ENCODE results near the gene NPY5R.

NPY5R gene

DNA sequence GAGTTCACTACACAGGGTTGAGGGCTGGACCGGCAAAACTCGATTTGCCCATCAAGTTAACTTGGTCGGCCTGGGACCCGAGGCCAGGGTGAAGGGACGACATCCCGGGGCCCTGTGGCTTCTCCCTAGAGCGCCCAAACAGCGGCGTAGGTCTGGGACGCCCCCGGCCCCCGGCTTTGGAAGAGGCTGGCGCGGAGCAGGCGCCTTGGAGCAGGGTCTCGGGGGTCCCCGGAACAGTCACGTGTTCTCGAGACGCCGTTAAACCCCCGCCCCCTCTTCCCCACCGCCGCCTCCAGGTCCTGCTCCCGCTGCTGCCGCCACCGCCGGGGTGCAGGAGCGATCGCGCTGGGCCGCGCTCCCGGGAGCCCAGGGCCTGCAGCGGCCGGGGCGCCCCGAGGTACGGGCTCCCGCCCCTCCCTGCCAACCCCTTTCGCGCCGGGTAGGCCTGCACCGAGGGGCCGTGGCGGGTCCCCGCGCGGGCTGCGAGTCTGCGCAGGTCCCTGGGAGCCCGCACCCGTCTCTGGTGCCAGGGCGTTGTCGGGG, at the start of gene NPY5R:
NPY5R (plus strand) TSS at position 289 of the 543 bp plus-strand sequence. CDS start 6,382 bp downstream, outside the sequence.
- no peak for DNase-seq (ENCODE audit: low read depth in 4 of 4, low spot score in 1 of 4)

DNA sequence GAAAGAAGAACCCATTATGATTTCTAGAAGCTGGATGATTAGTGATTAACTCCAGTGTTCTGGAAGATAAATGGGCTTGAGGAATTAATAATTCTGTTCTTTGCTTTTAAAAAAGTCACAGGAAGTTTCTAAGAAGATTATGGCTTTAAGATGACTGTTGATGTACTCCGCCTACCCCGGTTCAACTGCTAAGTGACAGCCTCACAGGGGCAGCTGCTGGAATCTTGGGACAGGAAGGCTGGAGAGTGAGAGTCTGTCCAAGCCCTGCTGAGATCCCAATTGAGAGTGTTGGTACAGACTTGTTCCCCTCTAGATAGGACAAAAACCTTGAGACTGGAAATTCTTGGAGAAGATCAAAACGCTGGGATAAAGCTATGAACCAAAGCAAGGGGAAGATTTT, 48.6 kb upstream of the NPY5R start:
- no peak for DNase-seq (ENCODE audit: low read depth in 4 of 4, low spot score in 1 of 4)

DNA sequence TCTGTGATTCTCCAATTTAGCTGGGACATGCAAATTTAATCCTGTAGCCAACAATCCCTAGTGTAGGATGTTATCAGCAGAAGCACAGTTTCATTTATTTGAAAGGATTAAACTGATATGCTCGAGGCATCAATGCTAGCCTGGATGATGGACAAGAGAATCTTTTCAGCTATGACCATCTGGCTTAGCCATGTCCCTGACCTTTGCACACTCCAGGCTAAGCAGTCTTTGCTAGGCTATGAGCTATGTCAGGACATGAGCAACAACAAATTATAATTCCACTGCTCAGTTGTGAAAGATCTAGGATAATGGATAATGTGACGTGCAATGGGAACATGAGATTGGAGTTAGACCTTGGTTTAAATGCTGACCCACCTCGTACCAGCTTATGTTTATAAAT, 43.2 kb upstream of the NPY5R start:
- DNase-seq (ENCODE audit: low read depth in 4 of 4, low spot score in 1 of 4), result no peak

DNA sequence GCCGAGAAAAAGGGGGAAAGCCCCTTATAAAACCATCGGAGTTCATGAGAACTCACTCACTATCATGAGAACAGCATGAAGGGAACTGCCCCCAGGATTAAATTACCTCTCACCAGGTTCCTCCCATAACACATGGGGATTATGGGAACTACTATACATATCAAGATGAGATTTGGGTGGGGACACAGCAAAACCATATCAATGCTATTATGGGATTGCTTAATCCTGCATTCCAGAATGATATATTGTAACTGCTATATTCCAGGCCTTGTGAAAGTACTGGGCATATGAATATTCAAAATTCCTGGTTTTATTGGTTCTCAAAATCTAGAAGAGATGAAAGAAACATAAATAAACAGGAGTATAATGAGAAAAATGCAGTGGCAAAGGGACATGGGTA, 40.6 kb upstream of the NPY5R start:
- DNase-seq (ENCODE audit: low read depth in 4 of 4, low spot score in 1 of 4), result no peak

DNA sequence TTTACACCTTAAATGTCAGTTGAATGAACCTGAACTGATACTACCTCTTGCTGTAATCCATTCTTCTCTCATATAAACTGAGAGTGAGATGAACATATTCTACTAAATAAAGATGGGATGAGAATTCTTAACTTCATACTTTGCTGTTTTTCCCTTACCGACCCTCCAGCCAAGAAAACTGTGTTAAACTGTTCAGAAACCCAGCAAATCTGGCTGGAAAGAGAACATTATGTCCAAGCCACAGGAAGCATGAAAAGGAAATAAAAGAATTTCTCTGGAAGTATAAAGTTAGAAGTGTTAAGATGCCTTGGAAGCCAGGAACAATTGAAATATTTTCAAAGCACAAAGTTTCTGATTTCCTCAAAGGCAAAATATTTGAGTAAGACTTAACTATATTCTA, 34.2 kb upstream of the NPY5R start:
- DNase-seq (ENCODE audit: low read depth in 4 of 4, low spot score in 1 of 4), result no peak

DNA sequence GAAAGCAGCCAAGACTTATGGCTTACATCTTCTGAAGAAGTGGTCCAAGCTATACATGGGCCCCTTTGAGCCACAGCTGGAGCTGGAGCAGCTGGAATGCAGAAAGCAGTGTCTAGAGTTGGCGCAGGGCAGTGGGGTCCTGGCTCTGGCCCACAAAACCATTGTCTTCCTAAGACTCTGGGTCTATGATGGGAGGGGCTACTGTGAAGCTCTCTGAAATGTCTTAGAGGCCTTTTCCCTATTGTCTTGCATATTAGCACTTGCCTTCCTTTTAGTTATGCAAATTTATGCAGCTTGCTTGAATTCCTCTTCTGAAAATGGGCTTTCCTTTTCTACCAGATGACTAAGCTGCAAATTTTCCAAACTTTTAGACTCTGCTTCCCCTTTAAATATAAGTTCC, 26.6 kb upstream of the NPY5R start:
- no peak for DNase-seq (ENCODE audit: low read depth in 4 of 4, low spot score in 1 of 4)

DNA sequence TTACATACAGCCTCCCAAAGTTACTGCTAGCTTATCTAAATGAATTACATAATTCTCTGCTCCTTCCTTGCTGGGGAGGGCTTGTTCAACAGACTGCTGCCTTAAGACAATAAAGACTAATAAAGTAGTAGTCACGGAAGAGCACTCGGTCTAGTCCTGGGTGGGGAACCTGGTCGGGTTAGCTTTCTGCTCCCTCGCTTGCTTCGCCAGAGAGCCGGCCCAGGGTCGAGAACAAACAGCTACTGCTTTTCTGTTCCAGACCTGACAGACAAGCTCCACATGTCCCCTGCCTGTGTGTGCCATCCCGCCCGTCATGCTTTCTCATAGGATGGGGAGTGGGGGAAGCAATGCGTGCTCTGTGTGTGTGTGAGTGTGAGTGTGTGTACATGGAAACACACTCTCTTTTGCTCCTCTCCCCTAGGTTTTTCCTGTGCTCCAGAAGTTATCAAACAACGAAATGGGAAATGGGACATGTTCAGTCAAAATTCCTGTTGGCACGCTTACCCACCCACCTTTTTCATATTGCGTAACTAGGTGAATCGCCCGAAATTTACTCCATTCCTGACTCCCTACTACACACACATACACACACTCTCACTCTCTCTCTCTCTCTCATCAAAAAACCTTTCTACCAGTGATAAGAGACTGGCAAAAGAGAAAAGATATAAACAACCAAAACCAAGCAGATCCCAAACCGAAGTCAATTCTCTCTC, 12.6 kb upstream of the NPY5R start:
- DNase-seq (ENCODE audit: low read depth in 4 of 4, low spot score in 1 of 4), result no peak

DNA sequence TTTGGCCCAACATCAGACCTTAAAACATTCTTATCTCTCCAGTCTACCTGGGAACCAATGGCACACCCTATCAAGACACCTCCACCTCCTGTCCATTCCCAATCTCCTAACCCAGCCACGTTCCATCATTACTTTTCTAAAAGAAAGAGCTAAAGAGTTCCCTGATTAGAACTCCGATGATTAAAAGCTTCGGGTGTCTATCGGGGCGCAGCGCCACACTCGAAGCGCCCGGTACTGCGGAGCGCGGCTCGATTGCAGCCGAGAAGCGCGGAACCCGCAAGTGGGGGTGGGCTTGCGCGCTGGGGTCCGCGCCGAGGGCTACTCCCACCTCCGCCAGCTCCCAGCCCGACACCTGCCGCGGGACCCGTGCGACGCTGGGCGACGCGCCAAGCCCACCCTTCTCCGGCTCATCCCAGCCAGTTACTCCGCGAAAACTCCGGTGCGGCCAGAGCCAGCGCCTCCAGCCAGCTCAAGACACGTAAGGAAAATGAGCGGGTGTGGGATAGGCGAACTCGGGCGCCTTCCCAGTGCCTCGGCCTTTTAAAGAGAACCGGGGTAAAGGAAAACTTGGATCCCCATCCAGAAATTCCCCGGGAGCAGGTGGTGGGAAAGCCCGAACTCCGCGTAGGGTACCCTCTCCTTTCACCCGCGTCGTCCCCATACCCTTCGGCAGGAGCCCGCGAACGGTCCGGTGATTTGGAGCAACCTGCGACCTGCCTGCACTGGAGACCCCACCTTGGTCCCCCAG, 11.9 kb upstream of the NPY5R start:
- DNase-seq (ENCODE audit: low read depth in 4 of 4, low spot score in 1 of 4), result no peak

DNA sequence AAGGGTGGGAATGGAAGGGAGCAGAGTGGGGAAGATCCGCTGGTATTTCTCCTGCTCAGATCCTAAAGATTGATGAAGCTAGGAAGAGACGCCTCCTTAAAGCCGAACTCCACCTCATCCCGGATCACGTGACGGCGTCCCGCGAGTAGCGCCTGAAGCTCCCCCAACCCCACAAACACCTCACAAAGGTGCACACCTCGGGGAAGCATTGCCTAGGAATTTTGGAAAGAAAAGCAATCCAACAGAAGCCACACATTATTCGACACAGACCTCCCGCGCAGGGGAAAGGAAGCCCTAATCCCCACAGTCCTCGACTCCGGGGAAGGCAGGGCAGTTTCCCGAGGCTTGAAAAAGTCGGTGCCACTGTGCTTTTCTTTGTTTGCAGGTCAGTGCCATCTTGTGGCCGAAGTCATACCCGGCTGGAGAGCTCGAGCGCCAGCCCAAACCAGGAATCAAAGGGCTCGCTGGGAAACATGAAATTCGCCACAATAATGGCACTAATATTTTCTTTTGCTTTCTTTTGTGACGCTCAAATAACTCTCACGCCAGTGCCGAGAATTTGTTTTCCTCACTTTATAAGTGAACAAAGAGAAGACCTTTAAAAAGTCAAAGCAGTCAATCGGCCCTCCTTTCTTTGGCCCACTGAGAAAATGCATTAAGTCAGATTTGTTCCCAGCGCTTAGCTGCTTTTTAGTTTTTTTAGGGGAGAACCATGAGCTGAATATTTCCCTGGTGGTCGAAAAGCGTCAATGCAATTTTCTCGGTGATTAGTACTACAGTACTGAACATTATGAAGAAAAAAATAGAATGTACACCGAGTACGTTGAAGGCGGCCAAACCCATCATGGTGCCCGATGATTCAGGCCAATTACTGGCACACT, 10.9 kb upstream of the NPY5R start, which contains the start of gene NPY1R:
NPY1R (minus strand) TSS at position 71 of the 881 bp plus-strand sequence. CDS start 6,042 bp downstream, outside the sequence.
- peak in 2 of 4 experiments; percentile 1 to 12 for DNase-seq (ENCODE audit: low read depth in 4 of 4, low spot score in 1 of 4)

DNA sequence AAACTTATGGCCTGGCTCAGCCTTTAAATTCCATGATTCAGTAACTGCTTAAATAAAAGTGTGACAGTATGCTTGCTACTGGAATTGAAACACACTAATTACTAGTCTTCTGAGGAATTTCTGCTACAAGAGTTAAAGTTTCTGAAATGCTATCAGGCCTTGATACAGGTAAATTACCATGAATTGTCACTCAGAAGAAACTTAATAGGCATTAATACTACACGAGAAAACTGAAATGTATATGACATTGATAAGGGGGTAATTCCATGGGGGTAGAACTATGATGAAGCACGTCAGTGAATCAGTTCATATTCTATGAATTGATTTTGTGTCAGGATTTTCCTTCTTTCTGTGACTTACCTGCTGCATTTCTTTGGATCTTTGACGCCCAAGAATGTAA, 8.3 kb upstream of the NPY5R start:
- no peak for DNase-seq (ENCODE audit: low read depth in 4 of 4, low spot score in 1 of 4)

DNA sequence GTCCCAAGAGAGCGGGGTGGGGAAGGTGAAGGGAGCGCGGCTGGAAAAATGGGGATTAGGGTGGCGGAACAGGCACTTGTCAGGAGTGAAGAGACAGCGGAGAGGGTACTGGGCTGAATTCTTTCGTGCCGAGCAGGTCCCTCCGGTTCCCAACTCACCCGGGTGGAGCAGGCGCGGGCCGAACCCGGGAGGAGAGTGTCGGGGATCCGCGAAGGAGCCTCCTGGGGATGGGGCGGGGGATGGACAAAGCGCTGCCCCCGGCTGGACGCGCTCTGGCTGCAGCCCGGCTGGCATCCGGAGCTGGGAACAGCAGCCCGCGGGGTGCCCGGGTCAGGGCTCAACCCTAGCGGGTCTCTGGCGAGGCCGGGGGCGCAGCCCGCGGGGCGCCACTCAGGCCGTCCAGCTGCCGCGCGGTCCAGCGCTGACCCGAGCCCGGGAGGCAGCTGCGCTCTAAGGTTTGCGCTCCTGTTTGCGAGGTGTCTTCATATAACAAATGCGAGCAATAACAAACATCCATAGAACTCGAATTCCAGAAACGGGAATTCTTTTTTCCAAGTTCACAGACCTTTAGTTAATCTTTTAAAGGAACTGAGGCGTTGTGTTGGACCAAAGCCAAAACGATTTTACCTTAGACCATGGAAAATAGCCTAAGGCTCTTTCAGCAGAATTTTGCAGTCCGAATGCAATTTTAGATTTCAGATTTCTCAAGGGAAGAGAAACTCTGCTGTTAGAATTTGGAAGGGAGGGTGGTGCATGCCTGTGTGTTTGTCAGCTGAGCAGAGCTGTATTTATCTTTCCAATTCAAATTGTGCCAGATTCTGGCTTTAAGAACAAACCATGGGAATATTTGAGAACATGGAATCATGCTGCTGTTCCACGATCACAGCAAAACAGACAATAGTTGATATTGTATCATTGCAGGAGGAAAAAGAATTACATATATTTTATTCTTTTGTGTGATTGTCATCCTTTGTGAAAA, 744 bp downstream of the NPY5R start:
- DNase-seq (ENCODE audit: low read depth in 4 of 4, low spot score in 1 of 4), result no peak

DNA sequence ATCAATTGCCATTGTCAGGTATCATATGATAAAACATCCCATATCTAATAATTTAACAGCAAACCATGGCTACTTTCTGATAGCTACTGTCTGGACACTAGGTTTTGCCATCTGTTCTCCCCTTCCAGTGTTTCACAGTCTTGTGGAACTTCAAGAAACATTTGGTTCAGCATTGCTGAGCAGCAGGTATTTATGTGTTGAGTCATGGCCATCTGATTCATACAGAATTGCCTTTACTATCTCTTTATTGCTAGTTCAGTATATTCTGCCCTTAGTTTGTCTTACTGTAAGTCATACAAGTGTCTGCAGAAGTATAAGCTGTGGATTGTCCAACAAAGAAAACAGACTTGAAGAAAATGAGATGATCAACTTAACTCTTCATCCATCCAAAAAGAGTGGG, 7.0 kb downstream of the NPY5R start:
- DNase-seq (ENCODE audit: low read depth in 4 of 4, low spot score in 1 of 4), result no peak

DNA sequence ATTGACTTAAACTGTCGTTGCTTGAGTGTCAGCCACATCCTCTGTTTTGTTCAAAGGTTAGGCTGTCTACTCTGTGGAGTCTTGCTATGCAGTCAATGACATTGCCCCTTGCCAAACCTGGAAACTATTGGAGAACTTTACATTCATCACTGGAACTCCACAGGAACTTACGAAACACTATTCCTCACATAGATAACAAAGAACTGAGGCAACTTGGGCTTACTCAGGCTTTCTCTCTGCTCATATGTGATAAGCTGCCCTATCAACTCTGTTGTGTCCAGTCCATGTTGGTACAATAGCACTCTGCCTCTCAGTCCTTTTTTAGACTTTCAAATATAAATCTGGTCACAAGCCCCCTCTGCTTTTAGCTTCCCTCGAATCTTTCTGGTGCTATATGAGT, 9.4 kb downstream of the NPY5R start:
- DNase-seq (ENCODE audit: low read depth in 4 of 4, low spot score in 1 of 4), result no peak

DNA sequence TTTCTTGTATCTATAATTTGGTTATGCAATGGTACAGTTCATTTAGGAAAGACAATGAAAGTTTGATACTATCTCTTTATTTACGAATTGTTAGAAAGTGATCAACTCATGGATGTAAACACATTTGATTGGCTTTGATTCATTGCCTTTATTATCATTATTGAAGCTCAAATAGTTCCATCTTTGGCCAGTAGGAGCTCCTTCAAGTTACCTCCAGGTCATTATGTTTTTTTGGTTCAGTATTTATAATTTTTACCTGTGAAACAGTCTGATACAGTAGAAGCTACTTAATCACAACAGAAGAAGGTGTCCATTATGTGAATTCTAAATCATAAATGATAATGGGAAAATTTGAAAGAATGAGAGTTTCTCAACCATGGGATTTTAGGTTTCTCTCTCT, 12.4 kb downstream of the NPY5R start:
- DNase-seq (ENCODE audit: low read depth in 4 of 4, low spot score in 1 of 4), result no peak

DNA sequence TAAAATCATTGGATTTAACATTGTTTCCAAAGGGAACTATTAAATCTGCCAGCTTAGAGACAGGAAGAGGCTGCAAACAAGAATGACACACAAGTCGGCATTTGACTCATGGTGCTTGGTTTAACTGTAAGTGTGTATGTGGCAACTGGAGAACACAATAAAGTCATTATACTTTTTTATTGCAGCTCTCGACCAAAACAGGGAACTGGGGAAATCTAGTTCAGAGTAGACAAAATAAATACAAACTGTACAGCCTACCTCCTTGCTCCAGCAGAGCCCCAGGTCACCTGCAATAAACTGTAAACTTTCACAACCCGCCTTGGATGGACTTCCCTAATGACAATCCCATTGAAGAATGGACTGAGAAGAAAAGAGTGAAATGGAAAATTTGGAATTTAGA, 24.0 kb downstream of the NPY5R start:
- no peak for DNase-seq (ENCODE audit: low read depth in 4 of 4, low spot score in 1 of 4)

DNA sequence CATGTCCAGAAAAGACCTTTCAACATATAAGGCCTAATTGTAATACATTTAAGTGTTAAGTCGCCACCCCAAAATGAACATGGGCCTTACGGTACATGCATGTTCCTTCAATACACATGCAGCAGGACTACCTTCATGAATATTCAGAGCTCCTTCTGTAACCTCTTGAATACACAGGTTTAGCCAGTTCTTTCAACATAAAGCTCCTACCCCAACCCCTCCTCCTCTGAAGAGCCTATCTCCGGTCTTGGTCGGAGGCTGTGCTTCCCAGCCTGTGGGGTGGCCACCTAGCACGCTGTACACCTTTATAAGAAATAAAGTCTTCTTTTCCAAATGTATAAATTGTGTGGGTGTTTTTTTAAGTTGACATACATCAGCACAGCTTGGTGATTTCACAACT, 28.3 kb downstream of the NPY5R start:
- DNase-seq (ENCODE audit: low read depth in 4 of 4, low spot score in 1 of 4), result no peak

DNA sequence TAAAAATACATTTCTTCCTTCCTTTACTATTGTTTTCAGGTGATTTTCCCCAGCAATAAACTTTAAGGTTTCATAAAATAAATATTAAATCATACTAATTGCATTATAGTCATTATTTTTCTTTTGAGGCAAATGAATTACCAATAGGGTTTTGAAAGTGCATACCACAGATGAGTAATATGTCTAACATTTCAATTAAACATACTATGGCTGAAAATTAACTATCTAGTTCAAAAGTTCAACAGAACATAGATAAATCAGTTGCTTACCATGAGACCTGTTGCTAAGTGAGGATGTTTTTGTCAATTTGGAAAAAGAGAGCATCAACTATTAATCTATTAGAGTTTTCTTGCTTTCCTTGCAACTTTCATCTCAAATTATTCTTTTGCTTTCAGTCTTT, 35.0 kb downstream of the NPY5R start:
- no peak for DNase-seq (ENCODE audit: low read depth in 4 of 4, low spot score in 1 of 4)

DNA sequence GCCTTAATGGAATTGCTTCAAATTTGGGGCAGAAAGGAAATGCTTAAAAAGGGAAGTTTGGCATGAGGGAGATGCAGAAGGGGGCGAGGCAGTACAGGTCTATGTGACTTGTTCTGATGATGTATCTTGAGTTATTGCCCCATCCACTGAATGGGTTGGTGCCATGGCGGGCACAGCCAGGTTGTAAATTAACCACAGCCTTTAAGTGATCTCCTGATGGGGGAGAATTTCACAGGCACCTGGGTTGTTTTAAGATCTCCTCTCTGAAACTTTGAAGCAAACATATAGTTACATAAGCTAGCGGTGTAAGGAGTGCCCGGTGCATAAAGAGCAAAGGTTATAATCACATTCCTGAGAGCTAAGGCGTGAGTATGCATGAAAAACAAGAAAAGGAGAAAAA, 37.0 kb downstream of the NPY5R start:
- no peak for DNase-seq (ENCODE audit: low read depth in 4 of 4, low spot score in 1 of 4)

DNA sequence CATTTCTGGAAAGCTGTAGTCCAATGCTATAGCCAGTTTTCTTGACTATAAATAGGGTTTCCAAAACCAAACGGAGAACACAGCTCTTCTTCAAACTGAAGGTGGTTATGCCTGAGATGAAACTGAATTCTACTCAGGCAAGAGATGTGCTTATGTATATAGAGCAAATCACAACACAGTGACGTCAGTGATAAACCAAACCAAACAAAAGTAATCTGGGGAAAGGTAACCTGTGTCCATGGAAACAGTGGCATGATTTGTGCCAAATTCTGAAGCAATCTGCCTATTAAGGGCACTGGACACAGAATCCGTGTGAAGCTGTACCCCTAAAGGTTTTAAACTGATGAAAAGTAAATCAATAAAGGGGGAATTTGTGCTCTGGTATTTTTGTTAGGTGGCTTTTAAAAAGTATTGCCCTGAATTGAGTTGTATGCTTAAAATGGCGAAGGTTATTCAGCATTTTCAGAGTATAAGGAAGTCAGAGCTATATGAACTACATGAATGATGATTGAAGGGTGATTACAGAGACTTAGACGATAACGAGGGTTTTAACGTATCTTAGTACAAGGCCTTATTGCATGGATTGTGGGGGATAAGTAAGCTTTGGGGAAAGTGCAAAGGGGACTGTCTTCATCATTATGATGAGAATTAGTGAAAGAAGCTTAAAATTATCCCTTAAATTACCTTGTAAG, 38.6 kb downstream of the NPY5R start:
- DNase-seq (ENCODE audit: low read depth in 4 of 4, low spot score in 1 of 4), result no peak

DNA sequence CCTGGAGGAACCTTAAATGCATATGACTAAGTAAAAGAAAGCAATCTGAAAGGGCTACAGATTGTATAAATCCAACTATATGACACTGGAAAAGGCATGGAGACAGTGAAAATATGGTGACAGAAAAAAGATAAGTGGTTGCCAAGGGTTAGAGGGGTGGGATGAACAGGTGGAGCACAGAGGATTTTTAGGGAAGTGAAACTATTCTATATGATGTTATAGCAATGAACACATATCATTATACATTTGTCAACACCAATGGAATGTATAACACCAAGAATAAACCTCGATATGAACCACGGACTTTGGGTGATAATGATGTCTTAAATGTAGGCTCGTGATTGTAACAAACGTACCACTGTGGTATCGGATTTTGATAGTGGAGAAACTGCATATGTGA, 40.7 kb downstream of the NPY5R start:
- DNase-seq (ENCODE audit: low read depth in 4 of 4, low spot score in 1 of 4), result no peak

Data from stimulated activated CD4-positive, alpha-beta T cell treated with anti-CD3 and anti-CD28 coated beads, Interleukin-1b, Interleukin-23, amount 100 ng/mL, for 24 hours (primary cell).